ENCODE data around the gene LIM2. TPM values are rescaled to one million over a fixed set of nuclear protein-coding genes. Genes with fewer than 3 reads are reported as not detected.

LIM2 gene
- total RNA-seq, 1 donor from 2014 or later = not detected

DNA sequence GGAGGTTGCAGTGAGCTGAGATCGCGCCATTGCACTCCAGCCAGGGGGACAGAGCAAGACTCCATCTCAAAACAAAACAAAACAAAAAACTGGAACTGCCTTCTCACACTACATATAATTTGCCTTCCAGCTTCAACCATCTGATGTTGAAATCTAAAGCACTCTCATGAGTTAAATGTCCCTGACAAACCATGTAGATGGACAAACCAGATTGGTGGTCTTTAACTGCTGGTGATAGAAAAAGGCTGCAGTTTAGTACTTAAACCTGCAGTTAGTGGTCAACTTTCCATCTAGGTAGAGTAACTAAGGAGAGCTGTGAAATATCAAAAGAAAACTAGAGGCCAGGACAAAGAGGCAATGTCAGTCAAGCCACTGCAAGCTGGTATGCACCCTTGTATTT, 8.4 kb upstream of the LIM2 start:
- DNase-seq (ENCODE audit: low read depth, low spot score) = no peak

- DNase-seq (ENCODE audit: low read depth, low spot score) = peak; percentile 89
Measured at GRCh38 chr19:51394050-51394836, 6.5 kb upstream of the LIM2 start.

DNA sequence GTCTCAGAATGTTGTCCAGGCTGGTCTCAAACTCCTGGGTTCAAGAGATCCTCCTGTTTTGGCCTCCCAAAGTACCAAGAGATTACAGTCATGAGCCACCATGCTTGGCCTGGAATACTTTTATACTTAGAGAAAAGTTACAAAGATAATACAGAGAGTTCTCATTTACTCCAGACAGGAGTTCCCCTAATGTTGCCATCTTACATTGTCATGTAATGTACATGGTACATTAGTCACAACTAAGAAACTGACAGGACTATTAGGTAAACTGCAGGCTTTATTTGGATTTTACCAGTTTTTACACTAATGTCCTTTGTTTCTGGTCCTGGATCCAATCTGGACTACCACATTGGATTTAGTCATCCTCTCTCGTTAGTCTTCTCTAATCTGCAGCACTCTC, 4.9 kb upstream of the LIM2 start:
- DNase-seq (ENCODE audit: low read depth, low spot score) = no peak

- no peak for DNase-seq (ENCODE audit: low read depth, low spot score)
Measured at GRCh38 chr19:51391073-51391611, 3.4 kb upstream of the LIM2 start.

GRCh38 chr19:51389143-51389542, 1.4 kb upstream of the LIM2 start:
- no peak for DNase-seq (ENCODE audit: low read depth, low spot score)

- DNase-seq (ENCODE audit: low read depth, low spot score) = no peak
Measured at GRCh38 chr19:51386882-51387520, 773 bp downstream of the LIM2 start.

DNA sequence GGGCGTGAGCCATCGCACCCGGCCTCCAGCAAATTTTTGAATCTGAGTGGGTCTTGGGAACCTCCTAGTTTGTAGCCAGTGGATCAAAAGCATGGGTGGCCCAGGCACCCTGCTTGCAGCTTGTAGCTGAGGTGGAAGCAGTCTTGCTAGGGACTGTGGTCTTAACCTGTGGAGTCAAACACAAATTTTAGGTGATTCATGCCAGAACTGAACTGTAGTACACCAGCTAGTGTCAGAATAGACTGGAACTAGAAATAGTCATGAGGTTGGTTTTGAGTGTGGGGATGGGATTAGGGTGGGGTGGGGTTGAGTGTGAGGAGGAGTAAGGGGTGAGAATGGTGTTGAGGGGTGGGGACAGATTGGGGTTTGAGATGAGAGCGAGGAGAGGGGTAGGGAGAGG, 5.8 kb downstream of the LIM2 start:
- DNase-seq (ENCODE audit: low read depth, low spot score) = no peak

GRCh38 chr19:51380379-51380778, 7.4 kb downstream of the LIM2 start:
- DNase-seq (ENCODE audit: low read depth, low spot score) = no peak

DNA sequence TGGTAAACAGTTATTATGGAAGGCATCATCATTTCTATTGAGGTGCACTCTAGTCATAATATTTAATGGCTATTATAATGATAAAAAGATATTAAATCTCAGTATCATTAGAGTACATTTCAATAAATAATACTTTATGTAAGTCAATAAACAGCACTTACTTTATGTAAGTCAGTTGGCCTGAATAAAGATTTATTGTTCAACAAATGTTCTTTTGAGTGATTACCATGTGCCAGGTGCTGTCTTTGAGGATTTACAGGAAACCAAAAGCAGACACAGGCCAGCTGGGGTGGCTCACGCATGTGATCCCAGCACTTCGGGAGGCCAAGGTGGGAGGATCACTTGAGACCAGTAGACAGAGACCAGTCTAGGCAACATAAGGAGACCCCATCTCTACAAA, 10.4 kb downstream of the LIM2 start:
- no peak for DNase-seq (ENCODE audit: low read depth, low spot score)

GRCh38 chr19:51375504-51376221, 12.1 kb downstream of the LIM2 start:
- no peak for DNase-seq (ENCODE audit: low read depth, low spot score)

DNA sequence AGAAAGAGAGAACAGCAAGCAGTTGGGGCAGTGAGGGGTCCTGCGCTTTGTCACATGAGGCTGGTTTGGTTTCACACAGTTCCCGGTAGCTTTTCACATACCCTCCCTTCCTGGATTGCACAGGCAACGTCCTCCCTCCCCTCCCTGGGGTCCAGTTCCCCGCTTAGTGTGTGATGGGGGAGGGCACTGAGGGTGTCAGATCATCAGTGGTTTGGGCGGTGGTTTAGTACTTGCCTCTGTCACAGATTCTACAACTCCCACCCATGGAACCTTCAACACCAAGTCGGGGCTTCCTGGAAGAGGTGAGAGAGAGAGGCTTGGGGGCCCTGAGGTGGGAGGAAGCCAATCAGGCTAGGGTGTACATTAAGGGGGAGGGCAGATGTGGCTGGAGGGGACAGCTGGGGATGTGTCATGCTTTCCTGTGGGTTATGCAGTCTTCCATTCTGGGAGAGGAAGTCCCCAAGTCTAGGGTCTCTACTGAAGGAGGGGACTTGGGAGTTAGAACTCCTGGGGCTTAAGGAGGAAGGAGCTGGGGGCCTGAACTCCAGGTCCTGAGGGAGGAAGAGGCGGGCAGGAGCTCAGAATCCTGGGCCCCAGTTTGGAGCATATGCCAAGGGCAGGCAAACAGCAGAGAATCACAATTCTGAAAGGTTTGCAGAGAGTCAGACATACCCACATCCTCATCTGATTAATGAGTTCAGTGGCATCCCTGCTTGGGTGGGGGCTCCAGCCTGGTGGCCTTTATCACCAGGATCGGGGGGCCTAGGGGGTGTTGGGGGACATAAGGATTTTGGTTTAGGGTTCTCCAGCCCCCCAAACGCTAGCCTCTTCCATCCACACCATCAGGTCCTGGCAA, 14.9 kb downstream of the LIM2 start, which contains the start of gene NKG7:
Gene NKG7, minus strand, starts transcription at position 6 of the 856 bp plus-strand sequence. CDS start 119 bp downstream, outside the sequence.
- DNase-seq (ENCODE audit: low read depth, low spot score) = no peak

GRCh38 chr19:51372021-51372648, 15.6 kb downstream of the LIM2 start:
- no peak for DNase-seq (ENCODE audit: low read depth, low spot score)

DNA sequence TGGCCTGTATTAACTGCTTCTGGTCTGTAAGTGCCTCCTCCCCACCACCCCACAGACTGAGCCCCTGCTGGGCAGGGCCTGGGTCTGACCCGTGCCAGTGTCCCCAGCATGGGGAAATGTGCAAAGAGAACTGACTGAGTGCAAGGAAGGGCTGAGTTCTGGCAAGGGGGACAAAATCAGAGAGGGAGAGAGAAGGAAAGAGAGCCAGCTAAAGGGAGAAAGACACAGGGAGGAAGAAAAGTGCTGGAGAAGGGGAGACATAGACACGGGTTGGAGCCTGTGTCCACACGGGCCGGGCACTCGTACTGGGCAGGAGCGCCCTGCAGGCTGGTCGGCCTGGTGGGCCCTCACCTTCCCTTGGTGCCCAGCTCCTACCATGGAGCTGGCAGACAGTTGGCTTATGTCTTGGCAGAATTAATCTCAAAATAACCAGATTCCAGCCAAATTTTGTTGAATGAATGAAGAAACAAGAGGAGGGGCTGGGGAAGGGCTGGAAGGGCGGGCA, 16.5 kb downstream of the LIM2 start:
- DNase-seq (ENCODE audit: low read depth, low spot score) = no peak

- DNase-seq (ENCODE audit: low read depth, low spot score) = no peak
Measured at GRCh38 chr19:51370230-51370629, 17.5 kb downstream of the LIM2 start.

DNA sequence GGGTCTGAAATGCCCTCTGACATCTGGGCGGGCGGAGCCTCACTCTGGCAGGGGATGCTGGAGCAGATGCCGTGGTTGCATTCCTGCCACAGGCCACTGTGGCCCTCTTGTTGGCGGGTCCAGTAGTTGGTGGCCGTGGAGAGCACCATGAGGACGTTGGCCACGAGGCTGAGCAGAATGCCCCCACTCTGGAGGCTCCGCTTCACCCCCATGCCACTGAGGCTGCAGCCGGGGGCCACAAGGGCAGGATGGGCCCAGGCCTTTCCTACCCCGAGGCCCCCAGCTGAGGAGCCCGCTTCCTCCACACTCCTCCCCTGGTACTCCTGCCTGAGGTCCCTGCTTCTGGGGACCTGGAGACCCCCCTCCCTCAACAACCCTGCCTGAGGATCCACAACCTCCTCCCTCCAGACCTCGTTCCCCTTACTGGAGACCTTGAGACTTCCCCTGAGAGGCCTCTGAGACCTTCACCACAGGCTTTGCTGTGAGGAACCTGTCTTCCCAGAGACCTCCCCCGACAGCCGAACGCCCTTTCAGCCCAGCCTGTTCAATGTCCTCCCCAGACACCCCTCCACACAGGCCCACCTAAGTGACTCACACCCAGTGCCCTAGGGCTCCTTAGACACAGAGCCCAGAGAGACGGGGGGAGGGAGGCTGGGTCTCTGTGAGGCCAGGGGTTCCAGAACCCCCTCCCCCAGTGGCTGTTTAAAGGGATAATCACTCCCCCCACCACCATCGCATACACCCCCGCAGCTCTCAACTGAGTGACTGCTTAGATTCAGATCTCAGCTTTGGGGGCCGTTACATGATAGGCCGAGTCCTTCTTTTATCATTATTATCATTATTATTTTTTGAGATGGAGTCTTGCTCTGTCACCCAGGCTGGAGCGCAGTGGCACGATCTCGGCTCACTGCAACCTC, 19.1 kb downstream of the LIM2 start, which contains the start of gene CLDND2:
Gene CLDND2, minus strand, starts transcription at position 638 of the 917 bp plus-strand sequence. Its CDS starts 426 bp downstream, at position 212.
- DNase-seq (ENCODE audit: low read depth, low spot score) = no peak

DNA sequence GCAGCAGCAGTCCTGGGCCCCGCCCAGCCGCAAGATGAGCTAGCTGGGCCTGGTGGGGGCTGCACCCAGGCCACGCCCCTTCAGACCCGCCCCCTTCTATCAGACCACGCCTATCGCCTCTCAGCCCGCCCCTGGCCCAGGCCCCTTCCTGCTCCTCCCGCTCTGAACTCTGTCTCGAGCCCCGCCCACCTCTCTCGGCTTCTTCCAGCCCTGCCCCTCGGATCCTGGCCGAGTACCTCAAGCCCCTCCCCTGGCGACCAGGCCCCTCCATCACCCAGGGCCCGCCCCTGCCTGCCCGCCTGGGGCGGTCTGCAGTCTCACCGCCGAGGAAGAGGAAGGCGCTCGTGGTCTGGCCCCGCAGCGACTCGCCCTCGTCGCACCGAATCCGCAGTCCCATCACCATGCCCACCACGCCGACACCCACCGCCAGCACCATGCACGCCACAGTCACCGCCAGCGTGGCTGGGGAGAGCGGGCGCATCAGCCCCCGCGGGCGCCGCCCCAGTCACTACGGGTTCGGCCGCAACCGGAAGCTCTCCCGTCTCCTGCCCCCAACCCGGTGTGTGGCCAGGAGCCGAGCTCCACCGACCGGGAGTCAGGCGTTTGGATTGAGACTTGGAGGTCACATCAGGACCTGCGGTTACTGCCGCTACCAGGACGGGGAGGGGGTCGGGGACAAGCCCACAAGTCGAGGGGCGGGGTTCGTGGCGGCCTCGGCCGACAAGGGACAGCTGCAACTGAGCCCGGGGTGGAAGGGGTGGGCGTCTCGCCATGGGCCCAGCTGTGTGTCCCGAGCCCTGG, 20.0 kb downstream of the LIM2 start:
- peak; percentile 93 for DNase-seq (ENCODE audit: low read depth, low spot score)

DNA sequence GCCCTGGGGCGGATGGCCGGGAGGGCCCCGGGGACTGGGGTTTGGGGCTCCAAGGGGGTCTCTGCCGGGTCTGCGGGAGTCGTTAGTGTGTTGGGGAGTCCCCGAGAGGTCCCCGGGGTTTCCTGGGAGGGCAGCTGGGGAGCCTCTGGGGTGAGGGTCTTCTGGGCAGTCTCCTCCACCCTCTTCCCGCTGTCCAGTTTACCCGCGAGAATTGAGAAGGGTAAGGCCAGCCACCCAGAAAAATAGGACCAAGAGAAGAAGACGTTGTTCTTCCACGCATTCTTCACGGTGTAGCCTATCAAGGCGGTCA, 20.6 kb downstream of the LIM2 start:
- DNase-seq (ENCODE audit: low read depth, low spot score) = no peak
